IMR-90 (cell line): ENCODE data around the gene TDG. TPM values are rescaled to one million over a fixed set of nuclear protein-coding genes. Genes with fewer than 3 reads are reported as not detected.

Source experiments
- ATAC-seq: fragments of 200-7000 bp; cut with Tn5 transposase; 2 replicates; pipeline ENCODE4 v1.9.1; 2020; ENCODE audit warnings: low read depth, mild to moderate bottlenecking, moderate library complexity
- BruUV-seq: library from RNA; stranded (reverse); fragments of 400-500 nt; replicated peaks from 2 replicates; lab custom pipeline; 2021; lab: Mats Ljungman, UMichigan
- CTCF ChIA-PET: fragments of 300-600 bp; formaldehyde crosslinking; extraction: SDS; loops from one replicate; lab custom pipeline; 2021; ENCODE audit warnings: antibody characterized with exemption; lab: Yijun Ruan, JAX
- POLR2A ChIA-PET: fragments of 300-600 bp; sonication (Branson Sonifier 250); formaldehyde crosslinking; loops from one replicate; lab custom pipeline; 2022; ENCODE audit warnings: antibody characterized with exemption; ENCODE audit not compliant: unreplicated experiment; lab: Charles Lee
- DNase-seq: peaks from one replicate; pipeline ENCODE4 v3.0.0; 2013
- H2AFZ ChIP-seq: replicated peaks from 2 replicates; pipeline ENCODE3; 2013; ENCODE audit warnings: low read length, mild to moderate bottlenecking; ENCODE audit not compliant: poor library complexity
- H2AK5ac ChIP-seq: 2 replicates; pipeline ENCODE4 v1.6.1; 2013; ENCODE audit warnings: low read depth, low read length, inconsistent platforms
- H2AK9ac ChIP-seq: replicated peaks from 2 replicates; pipeline ENCODE3; 2013; ENCODE audit warnings: mild to moderate bottlenecking, low read depth, low read length, moderate library complexity; ENCODE audit not compliant: poor library complexity
- H2BK120ac ChIP-seq: 2 replicates; pipeline ENCODE4 v1.6.1; 2013; ENCODE audit warnings: low read depth, low read length, inconsistent platforms
- H2BK15ac ChIP-seq: 3 replicates; pipeline ENCODE4 v1.6.1; 2013; ENCODE audit warnings: low read depth, low read length, inconsistent platforms
- H2BK20ac ChIP-seq: 2 replicates; pipeline ENCODE4 v1.6.1; 2013; ENCODE audit warnings: low read depth, mild to moderate bottlenecking, inconsistent platforms, low read length, moderate library complexity
- H2BK5ac ChIP-seq: 2 replicates; pipeline ENCODE4 v1.6.1; 2013; ENCODE audit warnings: mild to moderate bottlenecking, low read depth, low read length, inconsistent platforms; ENCODE audit not compliant: poor library complexity, severe bottlenecking
- H3K14ac ChIP-seq: replicated peaks from 2 replicates; pipeline ENCODE4 v1.6.1; 2013; ENCODE audit warnings: low read depth, low read length, inconsistent platforms
- H3K18ac ChIP-seq: 2 replicates; pipeline ENCODE4 v1.6.1; 2013; ENCODE audit warnings: low read depth, low read length, control low read depth
- H3K23ac ChIP-seq: 2 replicates; pipeline ENCODE4 v1.6.1; 2013; ENCODE audit warnings: low read depth, low read length, inconsistent platforms
- H3K27ac ChIP-seq: 2 replicates; pipeline ENCODE4 v1.5.1; 2013; ENCODE audit warnings: mild to moderate bottlenecking, control low read depth, low read length; ENCODE audit not compliant: insufficient read depth
- H3K27me3 ChIP-seq: 2 replicates; pipeline ENCODE4 v1.6.1; 2013; ENCODE audit warnings: low read length; ENCODE audit not compliant: control insufficient read depth, insufficient read depth
- H3K36me3 ChIP-seq: 2 replicates; pipeline ENCODE4 v1.6.1; 2013; ENCODE audit warnings: low read length, mixed read lengths; ENCODE audit not compliant: control insufficient read depth, insufficient read depth
- H3K4ac ChIP-seq: 2 replicates; pipeline ENCODE4 v1.6.1; 2013; ENCODE audit warnings: low read depth, low read length, inconsistent platforms
- H3K4me1 ChIP-seq: 2 replicates; pipeline ENCODE4 v1.6.1; 2013; ENCODE audit warnings: low read length, mixed read lengths; ENCODE audit not compliant: control insufficient read depth, insufficient read depth
- H3K4me2 ChIP-seq: 2 replicates; pipeline ENCODE4 v1.6.1; 2013; ENCODE audit warnings: low read depth, mild to moderate bottlenecking, control low read depth, low read length, moderate library complexity
- H3K4me3 ChIP-seq: 2 replicates; pipeline ENCODE4 v1.5.1; 2013; ENCODE audit warnings: low read depth, mild to moderate bottlenecking, control low read depth, low read length, moderate library complexity; ENCODE audit not compliant: insufficient read depth
- H3K56ac ChIP-seq: 2 replicates; pipeline ENCODE4 v1.6.1; 2013; ENCODE audit warnings: low read length, inconsistent platforms; ENCODE audit not compliant: insufficient read depth; ENCODE audit errors: extremely low read depth
- H3K79me1 ChIP-seq, 2 experiments: 2 replicates each; pipeline ENCODE4 v1.6.1; 2013; ENCODE audit warnings: low read length in 2 of 2, inconsistent platforms in 1 of 2, low read depth in 1 of 2
- H3K9ac ChIP-seq: 2 replicates; pipeline ENCODE4 v1.6.1; 2013; ENCODE audit warnings: low read depth, low read length, control low read depth
- H3K9me1 ChIP-seq: 2 replicates; pipeline ENCODE4 v1.6.1; 2013; ENCODE audit warnings: low read length, inconsistent platforms; ENCODE audit not compliant: insufficient read depth
- H3K9me3 ChIP-seq: 2 replicates; pipeline ENCODE4 v1.6.1; 2013; ENCODE audit warnings: low read length; ENCODE audit not compliant: control insufficient read depth, insufficient read depth
- H4K20me1 ChIP-seq: 2 replicates; pipeline ENCODE4 v1.6.1; 2013; ENCODE audit warnings: low read length, inconsistent platforms; ENCODE audit not compliant: insufficient read depth
- H4K5ac ChIP-seq: 2 replicates; pipeline ENCODE4 v1.6.1; 2013; ENCODE audit warnings: mild to moderate bottlenecking, low read depth, low read length, control low read depth
- H4K8ac ChIP-seq, 2 experiments: 2 replicates each; pipeline ENCODE4 v1.6.1; 2013; ENCODE audit warnings: low read depth in 2 of 2, low read length in 2 of 2, control low read depth in 1 of 2, inconsistent platforms in 1 of 2
- H4K91ac ChIP-seq: 2 replicates; pipeline ENCODE4 v1.6.1; 2013; ENCODE audit warnings: low read depth, low read length, inconsistent platforms; ENCODE audit not compliant: insufficient read depth
- BHLHE40 ChIP-seq: fragments of 150-350 bp; IDR thresholded peaks from 2 replicates; pipeline ENCODE4 v1.6.1; 2016; ENCODE audit warnings: mild to moderate bottlenecking, low read depth, low read length
- CEBPB ChIP-seq: IDR thresholded peaks from 2 replicates; pipeline ENCODE4 v1.6.1; 2012; ENCODE audit warnings: low read depth, low read length, improper control_type of control experiment
- MAZ ChIP-seq: IDR thresholded peaks from 2 replicates; pipeline ENCODE4 v1.6.1; 2012; ENCODE audit warnings: low read depth, mild to moderate bottlenecking, low read length, improper control_type of control experiment, moderate library complexity, borderline replicate concordance
- RFX5 ChIP-seq: IDR thresholded peaks from 2 replicates; pipeline ENCODE4 v1.8.0; 2012; ENCODE audit warnings: low read depth, mild to moderate bottlenecking, low read length, moderate library complexity
- WGBS, 2 experiments: methylation state at CpG; one replicate each; pipeline versions ENCODE4 v1.1.5 to v1.1.7; 2013; ENCODE audit warnings: missing lambda C conversion rate in 2 of 2; ENCODE audit not compliant: insufficient read length in 1 of 2; ENCODE audit errors: extremely low coverage in 2 of 2; 5-methylcytosine and 5-hydroxymethylcytosine counted together
- dilution Hi-C: fragments of 300-500 bp; cut with HindIII; formaldehyde crosslinking; loops from one replicate; pipeline ENCODE4 v1.14.3; 2018; ENCODE audit warnings: low sequenced_read_pairs; ENCODE audit not compliant: unreplicated experiment
- in situ Hi-C: fragments of 300-500 bp; cut with MboI; formaldehyde crosslinking; loops from 3 replicates; pipeline ENCODE4 v1.14.3; 2019; ENCODE audit warnings: low sequenced_read_pairs, inconsistent platforms, mixed read lengths
- intact Hi-C: fragments of 100-400 bp; cut with micrococcal nuclease; formaldehyde crosslinking; loops from 2 replicates; pipeline ENCODE4 v1.10.0; 2022
- polyA plus RNA-seq, 3 experiments: library from polyadenylated mRNA; depleted of rRNA; stranded (reverse); fragments of >200 nt; gene quantifications; 2 replicates each; pipeline ENCODE4 v1.2.3, GENCODE V29; 2012; ENCODE audit warnings: low replicate concordance in 1 of 3
- total RNA-seq: library from RNA; depleted of rRNA; stranded (reverse); fragments of >200 nt; gene quantifications from 2 replicates; pipeline ENCODE4 v1.2.3, GENCODE V29; 2012

Gene TDG
- total and polyA plus RNA-seq, 2 of the 4 experiments (the other 2 are of a cell fraction), result 14.0 to 14.7 TPM

DNA sequence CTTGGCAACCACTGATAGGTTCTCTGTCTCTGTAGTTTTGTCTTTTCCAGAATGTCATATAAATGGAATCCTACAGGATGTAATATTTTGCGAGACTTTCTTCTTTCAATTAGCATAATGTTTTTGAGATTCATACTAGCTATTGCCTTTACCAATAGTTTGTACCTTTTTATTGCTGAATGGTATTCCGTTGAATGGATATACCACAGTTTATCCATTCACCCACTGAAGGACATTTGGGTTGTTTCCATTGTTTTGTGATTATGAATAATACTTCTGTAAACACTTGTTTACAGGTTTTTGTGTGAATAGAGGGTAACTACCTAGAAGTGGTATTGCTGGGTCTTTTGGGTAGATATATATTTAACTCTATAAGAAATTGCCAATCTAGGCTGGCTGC, 58.0 kb downstream of the TDG start:
- Histone ChIP-seq H3K79me1 (peaks cover 0 to 3% of the 10 kb centered on the region in 2 experiments; a peak in 1 of 4 replicates), H4K8ac (no peak overlapping the region), H2BK120ac (no peak overlapping the region), H2BK20ac (no peak overlapping the region), H3K18ac (no peak overlapping the region), H2AK9ac (no peak overlapping the region), H3K4me3 (no peak overlapping the region), H3K4me1 (no peaks in the 10 kb centered on the region), H3K9me3 (peaks cover 2% of the 10 kb centered on the region), H3K27ac (no peak overlapping the region), H3K9me1 (no peaks in the 10 kb centered on the region), H4K20me1 (no peaks in the 10 kb centered on the region), H3K4ac (no peak overlapping the region), H3K27me3 (no peaks in the 10 kb centered on the region), H3K14ac (no peak overlapping the region), H4K5ac (no peak overlapping the region), H3K9ac (no peak overlapping the region), H2BK5ac (no peak overlapping the region), H3K56ac (no peak overlapping the region), H3K23ac (no peak overlapping the region), H2AK5ac (no peak overlapping the region), H4K91ac (no peak overlapping the region), H2AFZ (no peak overlapping the region), H2BK15ac (no peak overlapping the region), H3K4me2 (no peak overlapping the region), H3K36me3 (no peaks in the 10 kb centered on the region)
- TF ChIP-seq CEBPB (no peak), MAZ (no peak), RFX5 (no peak), BHLHE40 (no peak)
- BruUV-seq, result no TSS peak
- ATAC-seq (no peak), DNase-seq (no peak)
- ChIA-PET CTCF (no interaction called here), POLR2A (no interaction called here)
- dilution Hi-C loops, result no loop called here
- no CpG with 5 or more reads among the region's 2 CpGs for WGBS, 2 experiments
- in situ Hi-C loops, result no loop called here
- intact Hi-C loops, result no loop called here
